Measurements from ENCODE around the gene ABHD2. TPM values are rescaled to one million over a fixed set of nuclear protein-coding genes. Genes with fewer than 3 reads are reported as not detected.

Gene ABHD2
- total RNA-seq, 1 donor: 115 TPM

GRCh38 chr15:89194608-89195007, 106.4 kb downstream of the ABHD2 start:
- no peaks in the 10 kb centered on the region for H3K79me2 ChIP-seq (ENCODE audit: insufficient read depth, low read length)
- peaks cover 38% of the 10 kb centered on the region for H3K4me1 ChIP-seq (ENCODE audit: insufficient read depth, low read length)
- no peak overlapping the region for H2AFZ ChIP-seq (ENCODE audit: low read length)
- no peaks in the 10 kb centered on the region for H3K9me3 ChIP-seq (ENCODE audit: low read depth, low read length)
- peaks cover 61% of the 10 kb centered on the region for H3K36me3 ChIP-seq (ENCODE audit: insufficient read depth, low read length)
- TF ChIP-seq, protein P1, sequence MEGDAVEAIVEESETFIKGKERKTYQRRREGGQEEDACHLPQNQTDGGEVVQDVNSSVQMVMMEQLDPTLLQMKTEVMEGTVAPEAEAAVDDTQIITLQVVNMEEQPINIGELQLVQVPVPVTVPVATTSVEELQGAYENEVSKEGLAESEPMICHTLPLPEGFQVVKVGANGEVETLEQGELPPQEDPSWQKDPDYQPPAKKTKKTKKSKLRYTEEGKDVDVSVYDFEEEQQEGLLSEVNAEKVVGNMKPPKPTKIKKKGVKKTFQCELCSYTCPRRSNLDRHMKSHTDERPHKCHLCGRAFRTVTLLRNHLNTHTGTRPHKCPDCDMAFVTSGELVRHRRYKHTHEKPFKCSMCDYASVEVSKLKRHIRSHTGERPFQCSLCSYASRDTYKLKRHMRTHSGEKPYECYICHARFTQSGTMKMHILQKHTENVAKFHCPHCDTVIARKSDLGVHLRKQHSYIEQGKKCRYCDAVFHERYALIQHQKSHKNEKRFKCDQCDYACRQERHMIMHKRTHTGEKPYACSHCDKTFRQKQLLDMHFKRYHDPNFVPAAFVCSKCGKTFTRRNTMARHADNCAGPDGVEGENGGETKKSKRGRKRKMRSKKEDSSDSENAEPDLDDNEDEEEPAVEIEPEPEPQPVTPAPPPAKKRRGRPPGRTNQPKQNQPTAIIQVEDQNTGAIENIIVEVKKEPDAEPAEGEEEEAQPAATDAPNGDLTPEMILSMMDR (IDR thresholded peaks at IDR 0.05; ENCODE audit: extremely low read depth, low read depth, low read length): no peak
- DNase-seq (ENCODE audit: insufficient read length, low spot score, missing footprints): no peak
- no peak overlapping the region for H3K4me2 ChIP-seq (ENCODE audit: insufficient read depth, low read length)
- H3K4me3 ChIP-seq (ENCODE audit: insufficient read depth, low read length): no peak overlapping the region
- H3K27ac ChIP-seq (ENCODE audit: low read depth, low read length): peak overlapping the region; percentile 84
- H3K27me3 ChIP-seq (ENCODE audit: insufficient read depth, low read length): no peaks in the 10 kb centered on the region
- no peaks in the 10 kb centered on the region for H4K20me1 ChIP-seq (ENCODE audit: insufficient read depth, low read length)

- H3K27me3 ChIP-seq (ENCODE audit: insufficient read depth, low read length): no peaks in the 10 kb centered on the region
These were observed 107.6 kb downstream of the ABHD2 start for GRCh38 chr15:89195836-89196235.

GRCh38 chr15:89196241-89196640, 108.0 kb downstream of the ABHD2 start:
- TF ChIP-seq, protein P1 (IDR thresholded peaks at IDR 0.05; ENCODE audit: extremely low read depth, low read depth, low read length): no peak
- peak overlapping the region; percentile 10 for H3K4me2 ChIP-seq (ENCODE audit: insufficient read depth, low read length)
- H3K79me2 ChIP-seq (ENCODE audit: insufficient read depth, low read length): no peaks in the 10 kb centered on the region
- peaks cover 44% of the 10 kb centered on the region for H3K36me3 ChIP-seq (ENCODE audit: insufficient read depth, low read length)
- no peaks in the 10 kb centered on the region for H4K20me1 ChIP-seq (ENCODE audit: insufficient read depth, low read length)
- DNase-seq (ENCODE audit: insufficient read length, low spot score, missing footprints): peak; percentile 77
- peak overlapping the region; percentile 84 for H3K27ac ChIP-seq (ENCODE audit: low read depth, low read length)
- H3K27me3 ChIP-seq (ENCODE audit: insufficient read depth, low read length): no peaks in the 10 kb centered on the region
- H2AFZ ChIP-seq (ENCODE audit: low read length): no peak overlapping the region
- peaks cover 38% of the 10 kb centered on the region for H3K4me1 ChIP-seq (ENCODE audit: insufficient read depth, low read length)
- H3K9me3 ChIP-seq (ENCODE audit: low read depth, low read length): no peaks in the 10 kb centered on the region
- H3K4me3 ChIP-seq (ENCODE audit: insufficient read depth, low read length): no peak overlapping the region

More at GRCh38 chr15:89195836-89196235, 107.6 kb downstream of the ABHD2 start:
- Histone ChIP-seq H3K36me3 (ENCODE audit: insufficient read depth, low read length) (peaks cover 49% of the 10 kb centered on the region), H3K4me1 (ENCODE audit: insufficient read depth, low read length) (peaks cover 38% of the 10 kb centered on the region), H2AFZ (ENCODE audit: low read length) (no peak overlapping the region), H3K79me2 (ENCODE audit: insufficient read depth, low read length) (no peaks in the 10 kb centered on the region), H3K4me3 (ENCODE audit: insufficient read depth, low read length) (no peak overlapping the region), H3K9me3 (ENCODE audit: low read depth, low read length) (no peaks in the 10 kb centered on the region), H3K27ac (ENCODE audit: low read depth, low read length) (peak overlapping the region; percentile 84), H3K4me2 (ENCODE audit: insufficient read depth, low read length) (peak overlapping the region; percentile 16), H4K20me1 (ENCODE audit: insufficient read depth, low read length) (no peaks in the 10 kb centered on the region)
- TF ChIP-seq, protein P1 (IDR thresholded peaks at IDR 0.05; ENCODE audit: extremely low read depth, low read depth, low read length): no peak
- DNase-seq (ENCODE audit: insufficient read length, low spot score, missing footprints): peak; percentile 92

DNA sequence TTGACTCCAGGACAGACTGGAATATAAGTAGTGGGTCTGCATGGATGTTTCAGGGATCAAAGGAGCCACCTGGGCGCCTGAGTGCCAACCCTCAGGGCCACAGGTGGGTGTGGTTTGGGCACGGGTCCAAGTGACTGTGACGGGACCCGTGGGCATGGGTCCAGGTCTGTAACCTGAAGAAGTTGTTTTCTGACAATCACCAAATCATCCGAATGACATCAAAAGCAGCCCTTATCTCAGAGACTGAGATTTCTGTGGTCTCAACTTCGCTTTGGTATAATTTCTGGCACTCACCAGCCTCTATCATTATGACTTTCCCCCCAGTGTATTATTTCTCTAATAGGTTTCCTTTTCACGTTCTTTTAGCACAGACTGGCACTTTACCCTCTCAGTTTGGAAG, 108.7 kb downstream of the ABHD2 start:
- no peak overlapping the region for H3K4me3 ChIP-seq (ENCODE audit: insufficient read depth, low read length)

More for the DNA sequence above, 108.7 kb downstream of the ABHD2 start:
- H3K27ac ChIP-seq (ENCODE audit: low read depth, low read length): peak overlapping the region; percentile 84
- H4K20me1 ChIP-seq (ENCODE audit: insufficient read depth, low read length): no peaks in the 10 kb centered on the region
- no peak overlapping the region for H2AFZ ChIP-seq (ENCODE audit: low read length)
- TF ChIP-seq, protein P1 (IDR thresholded peaks at IDR 0.05; ENCODE audit: extremely low read depth, low read depth, low read length): no peak
- peaks cover 40% of the 10 kb centered on the region for H3K36me3 ChIP-seq (ENCODE audit: insufficient read depth, low read length)
- no peaks in the 10 kb centered on the region for H3K9me3 ChIP-seq (ENCODE audit: low read depth, low read length)
- peaks cover 38% of the 10 kb centered on the region for H3K4me1 ChIP-seq (ENCODE audit: insufficient read depth, low read length)
- DNase-seq (ENCODE audit: insufficient read length, low spot score, missing footprints): no peak
- H3K4me2 ChIP-seq (ENCODE audit: insufficient read depth, low read length): no peak overlapping the region
- no peaks in the 10 kb centered on the region for H3K27me3 ChIP-seq (ENCODE audit: insufficient read depth, low read length)
- no peaks in the 10 kb centered on the region for H3K79me2 ChIP-seq (ENCODE audit: insufficient read depth, low read length)
